IPS-NIHi7 (cell line): ENCODE results near the gene UNC80.

Experiments
- DNase-seq: peaks from one replicate; pipeline ENCODE4 v3.0.0; 2012; ENCODE audit warnings: mixed read lengths; ENCODE audit errors: extremely low spot score

Gene UNC80

DNA sequence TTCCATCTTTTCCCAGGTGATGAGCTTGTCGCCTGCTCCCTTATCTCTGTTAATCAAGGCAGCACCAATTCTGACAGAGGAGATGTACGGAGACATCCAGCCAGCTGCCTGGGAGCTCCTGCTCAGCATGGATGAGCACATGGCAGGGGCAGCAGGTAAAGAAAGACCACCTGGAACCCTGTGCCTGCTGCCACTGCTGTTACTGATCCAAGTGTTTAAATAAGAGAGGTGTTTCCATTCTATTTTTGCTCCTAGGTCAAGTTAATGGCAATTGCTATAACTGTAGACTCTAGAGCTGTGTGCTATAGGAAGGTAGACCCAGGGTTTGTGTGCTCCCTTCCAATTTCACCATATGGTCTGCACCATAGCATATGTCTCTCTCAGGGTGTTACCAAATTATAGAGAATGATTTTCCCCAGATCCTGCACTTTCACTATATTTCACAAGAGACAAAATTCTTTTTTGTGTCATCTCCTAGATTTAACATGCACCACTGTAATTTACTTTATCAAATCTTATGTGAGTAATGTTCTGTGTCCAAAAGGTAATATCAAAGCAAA lies 142.2 kb downstream of the UNC80 start:
- DNase-seq, result no peak

DNA sequence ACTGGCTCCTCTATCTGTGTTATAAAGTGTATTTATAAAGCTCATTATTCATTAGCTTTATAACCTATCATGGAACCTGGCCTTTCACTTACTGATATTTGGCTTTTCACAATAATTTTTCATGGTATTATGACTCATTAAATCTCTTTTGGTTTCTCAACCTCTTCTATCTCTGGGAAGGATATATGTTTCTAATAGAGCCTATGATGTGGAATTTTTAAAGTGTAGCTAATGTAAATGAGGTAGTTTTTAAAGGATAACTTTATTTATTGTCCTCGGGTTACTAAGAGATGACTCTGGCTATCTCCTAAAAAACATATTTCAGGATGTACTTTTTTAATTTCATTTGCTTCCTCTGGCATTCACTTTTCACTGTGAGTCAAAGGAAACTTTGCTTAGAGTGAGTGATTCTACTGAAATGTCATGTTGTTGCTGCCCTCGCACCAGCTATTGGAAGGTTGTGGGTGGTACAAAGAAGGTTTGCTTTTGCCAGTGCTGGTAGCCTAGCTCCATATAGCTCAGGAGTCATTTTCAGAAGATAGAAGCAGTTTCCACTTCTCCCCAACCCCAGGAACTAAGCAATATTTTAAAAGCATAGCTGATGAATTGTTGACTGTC lies 145.6 kb downstream of the UNC80 start:
- no peak for DNase-seq

DNA sequence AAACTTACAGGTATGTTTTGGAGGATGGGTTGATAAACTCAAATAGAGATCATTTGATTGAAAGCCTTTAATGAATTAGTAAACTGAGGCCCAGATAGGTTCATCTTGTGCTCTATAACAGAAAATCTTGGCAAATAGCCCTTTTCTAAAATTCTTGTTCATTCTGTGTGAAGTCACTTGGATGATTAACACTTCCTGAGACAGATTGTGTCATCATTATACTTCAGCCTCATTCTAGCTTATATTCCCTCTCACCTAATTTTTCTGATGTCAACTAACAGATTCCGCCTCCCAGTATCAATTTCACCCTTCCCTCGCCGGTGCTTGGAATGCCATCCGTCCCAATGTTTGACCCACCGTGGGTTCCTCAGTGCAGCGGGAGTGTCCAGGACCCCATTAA lies 146.6 kb downstream of the UNC80 start:
- no peak for DNase-seq

DNA sequence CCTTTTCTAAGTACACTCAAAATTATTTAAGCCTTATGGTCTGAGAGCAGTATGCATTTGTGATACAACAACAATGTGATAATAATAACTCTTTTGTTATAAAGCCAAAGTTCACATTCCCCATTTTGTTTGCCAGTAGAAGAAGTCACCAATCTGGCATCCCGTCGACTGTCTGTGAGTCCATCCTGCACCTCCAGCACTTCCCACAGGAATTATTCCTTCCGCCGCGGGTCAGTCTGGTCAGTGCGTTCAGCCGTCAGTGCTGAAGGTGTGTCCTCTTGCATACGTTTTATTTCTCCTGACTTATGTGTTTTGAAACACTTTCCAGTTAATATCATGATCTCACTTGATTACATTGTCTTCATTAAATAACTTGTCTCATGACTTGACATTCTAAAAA lies 150.5 kb downstream of the UNC80 start:
- no peak for DNase-seq

DNA sequence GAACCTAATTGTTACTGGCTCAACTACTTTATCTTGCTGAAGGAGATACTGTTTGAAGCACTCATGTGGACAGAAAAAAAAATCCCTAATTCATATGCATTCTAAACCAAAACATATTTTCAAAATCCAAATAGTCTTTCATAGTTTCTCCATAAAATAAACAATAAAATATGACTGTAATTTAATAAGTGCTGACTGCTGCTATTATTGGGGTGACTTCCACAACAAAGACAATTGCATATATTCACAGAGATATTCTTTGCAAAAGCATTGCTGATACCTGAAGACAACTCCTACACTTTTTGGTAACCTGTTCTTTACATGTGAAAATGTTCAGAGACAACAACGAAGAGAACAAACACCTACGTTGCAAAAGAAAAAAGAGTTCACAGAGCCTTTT lies 157.7 kb downstream of the UNC80 start:
- DNase-seq, result no peak

DNA sequence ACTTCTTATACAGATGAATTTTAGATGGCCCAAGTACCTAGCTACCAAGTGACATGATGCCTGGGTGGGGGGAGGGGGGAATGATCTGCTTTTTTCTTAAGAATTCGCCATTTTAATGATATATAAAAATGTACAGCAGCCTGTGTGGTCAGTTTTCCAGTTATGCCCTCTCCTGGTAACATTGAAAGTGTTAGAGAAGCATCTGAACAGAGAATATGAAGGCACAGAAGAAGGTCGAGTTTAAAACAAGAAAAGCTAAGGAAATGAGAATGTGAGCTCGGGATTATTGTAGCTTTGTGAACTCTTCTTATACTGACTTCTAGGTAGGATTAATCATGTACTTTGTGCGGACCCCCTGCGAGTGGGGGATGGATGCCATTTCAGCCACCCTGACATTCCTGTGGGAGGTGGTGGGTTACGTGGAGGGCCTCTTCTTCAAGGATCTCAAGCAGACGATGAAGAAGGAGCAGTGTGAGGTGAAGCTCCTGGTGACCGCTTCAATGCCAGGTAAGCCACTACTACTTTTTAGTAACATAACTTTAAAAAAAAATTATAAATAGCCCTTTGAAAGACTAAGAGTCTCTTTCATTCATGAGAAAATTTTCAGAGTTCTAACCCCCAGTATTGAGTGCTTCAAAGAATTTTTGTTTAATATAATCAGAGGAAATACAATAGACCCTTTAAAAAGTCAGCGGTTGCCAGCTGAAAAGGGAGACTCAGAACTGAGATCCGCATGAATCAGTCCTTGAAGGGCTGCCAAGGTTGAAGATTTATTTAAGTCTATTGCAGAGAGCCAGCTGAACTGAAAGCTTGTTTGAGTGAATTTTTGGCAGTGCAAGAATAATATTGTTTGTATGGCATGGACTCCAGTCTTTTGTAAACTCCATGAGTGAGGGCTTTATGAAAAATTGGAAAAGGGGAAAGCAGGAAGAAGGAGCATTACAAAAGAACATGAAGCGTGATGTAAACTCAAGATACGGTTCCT lies 162.2 kb downstream of the UNC80 start:
- DNase-seq, result no peak

DNA sequence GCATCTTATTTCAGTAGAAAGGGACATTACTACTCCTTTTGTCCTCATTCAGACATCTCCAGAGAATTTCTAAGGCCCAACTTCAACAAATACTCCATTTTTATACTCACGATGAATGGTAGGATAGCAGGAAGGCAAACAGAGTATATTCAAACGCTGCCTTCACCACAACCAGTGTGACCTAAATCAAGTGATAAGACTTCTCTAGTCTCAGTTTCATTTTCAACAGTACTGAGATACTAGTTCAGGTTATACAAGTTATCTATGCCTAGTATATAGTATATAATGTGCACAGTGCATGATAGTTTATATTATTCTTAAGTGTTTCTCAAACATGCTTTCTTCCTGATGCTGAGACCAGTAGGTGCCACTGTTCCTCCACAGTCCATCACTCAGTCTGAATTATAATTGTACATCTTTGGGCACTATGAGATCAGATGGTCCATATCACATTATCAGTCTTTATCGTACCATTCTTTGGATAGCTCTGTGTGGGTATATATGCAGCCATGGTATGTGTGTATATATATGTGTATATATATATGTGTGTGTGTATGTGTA lies 164.6 kb downstream of the UNC80 start:
- no peak for DNase-seq

DNA sequence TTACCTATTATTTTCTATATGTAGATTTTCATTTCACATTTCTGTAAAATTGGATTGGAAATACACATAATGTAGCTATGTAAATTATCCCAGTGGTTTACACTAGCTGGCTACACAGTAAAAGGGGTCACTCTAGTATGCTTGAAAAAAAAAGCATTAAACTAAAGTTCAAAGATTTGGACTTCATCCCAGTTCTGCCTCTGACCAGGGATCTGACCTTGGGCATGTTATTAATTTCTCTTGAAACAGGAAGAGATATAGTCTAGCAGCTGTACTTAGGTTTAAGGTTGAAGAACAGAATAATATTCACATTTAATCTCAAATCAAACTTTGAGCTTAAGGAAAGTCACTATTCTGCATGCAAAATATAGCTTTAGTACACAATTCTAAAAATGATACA lies 166.3 kb downstream of the UNC80 start:
- no peak for DNase-seq

DNA sequence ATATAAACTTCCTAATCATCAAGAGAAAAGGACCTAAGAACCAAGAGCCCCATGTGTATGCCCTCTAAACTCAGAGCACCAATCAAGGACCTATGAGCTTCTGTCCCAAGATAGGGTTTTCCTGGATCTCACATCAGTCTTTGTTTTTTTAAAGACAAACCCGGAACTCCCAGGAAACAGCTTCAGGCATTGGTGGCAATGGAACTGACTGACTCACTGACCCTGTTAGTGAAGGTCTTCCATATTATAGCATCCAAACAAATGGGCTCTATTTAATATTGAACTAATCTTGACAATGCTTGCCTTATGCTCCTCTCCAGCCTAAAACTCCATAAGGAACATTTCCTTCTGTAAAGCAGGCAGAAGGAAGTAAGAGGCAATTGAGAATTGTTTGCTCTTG lies 167.3 kb downstream of the UNC80 start:
- no peak for DNase-seq

DNA sequence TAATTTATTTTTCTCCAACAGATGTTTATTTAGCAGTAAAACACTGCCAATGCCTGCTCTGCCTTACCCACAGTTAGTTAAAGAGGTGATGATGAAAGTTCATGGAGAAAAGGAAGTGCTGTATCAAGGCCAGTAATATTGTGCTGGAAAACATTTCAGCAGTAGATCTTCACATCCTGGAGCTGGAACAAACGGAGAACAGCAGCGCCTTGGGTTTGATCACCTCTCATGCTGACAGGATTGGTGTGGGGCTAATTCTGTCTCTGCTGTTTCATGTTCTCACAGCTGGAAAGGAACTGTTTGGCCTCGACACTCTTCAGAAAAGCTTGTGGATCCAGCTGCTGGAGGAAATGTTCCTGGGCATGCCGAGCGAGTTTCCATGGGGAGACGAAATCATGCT lies 169.3 kb downstream of the UNC80 start:
- no peak for DNase-seq

DNA sequence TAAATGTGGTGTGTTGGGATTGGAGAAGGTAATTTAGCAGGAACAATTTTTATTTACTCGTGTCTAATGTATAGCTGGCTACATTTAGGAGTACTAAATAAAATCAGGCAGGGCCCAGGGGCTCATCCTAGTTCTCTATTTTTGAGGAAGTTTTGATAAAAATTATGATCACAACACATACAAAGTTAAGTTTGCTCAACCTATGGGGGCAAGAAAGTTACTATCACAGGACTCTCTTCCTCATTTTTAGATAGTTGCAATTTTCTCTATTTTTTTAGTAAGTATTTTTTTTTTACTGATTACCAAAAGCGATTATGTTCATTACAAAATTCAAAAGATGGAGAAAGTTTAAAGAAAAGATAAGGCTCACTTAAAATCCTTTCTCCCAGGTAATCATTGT lies 170.8 kb downstream of the UNC80 start:
- DNase-seq, result no peak

DNA sequence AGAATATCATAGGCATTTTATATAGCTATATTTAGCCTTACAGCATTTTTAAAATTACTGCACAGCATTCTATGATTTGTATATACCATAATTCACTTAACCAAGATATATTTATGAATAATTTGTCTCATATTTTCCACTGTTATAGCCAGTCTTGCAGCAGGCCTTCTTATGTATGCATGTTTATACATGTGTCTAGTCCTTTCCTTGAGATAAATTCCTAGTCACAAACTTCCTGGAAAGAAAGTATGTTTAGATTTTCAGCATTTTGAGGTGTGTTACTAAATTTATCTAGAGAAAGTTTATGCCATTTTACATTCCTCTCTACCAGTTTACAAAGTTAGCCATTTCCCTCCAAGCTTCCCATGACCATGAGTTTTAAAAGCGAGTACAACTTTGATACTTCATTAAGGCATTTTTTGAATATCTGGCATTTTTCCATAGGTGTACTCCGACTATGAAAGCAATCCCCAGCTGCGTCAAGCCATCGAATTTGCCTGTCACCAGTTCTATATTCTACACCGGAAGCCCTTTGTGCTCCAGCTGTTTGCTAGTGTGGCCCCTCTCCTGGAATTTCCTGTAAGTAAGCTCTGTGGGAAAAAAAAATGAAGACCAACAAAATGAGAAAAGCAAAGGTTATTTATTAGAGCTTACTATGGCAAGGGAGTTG lies 171.4 kb downstream of the UNC80 start:
- DNase-seq, result no peak

DNA sequence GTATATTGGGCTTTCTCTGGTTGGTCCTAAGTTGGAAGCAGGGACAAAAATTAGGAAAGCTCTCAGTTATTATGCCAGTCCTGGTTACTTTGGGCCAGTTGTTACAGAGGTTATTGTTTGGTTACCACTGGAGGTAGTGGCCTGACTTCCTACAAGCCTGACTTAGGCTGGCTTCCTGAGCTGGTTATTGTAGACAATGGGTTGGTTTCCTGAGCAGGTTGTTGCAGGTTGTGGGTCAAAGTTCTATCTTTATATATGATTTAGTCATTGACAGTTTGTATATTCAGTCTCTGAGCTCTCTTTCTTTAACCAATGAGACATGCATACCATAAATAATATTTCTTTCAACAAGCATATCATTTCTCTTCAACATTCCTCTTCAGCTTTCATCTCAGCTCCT lies 172.1 kb downstream of the UNC80 start:
- DNase-seq, result no peak

DNA sequence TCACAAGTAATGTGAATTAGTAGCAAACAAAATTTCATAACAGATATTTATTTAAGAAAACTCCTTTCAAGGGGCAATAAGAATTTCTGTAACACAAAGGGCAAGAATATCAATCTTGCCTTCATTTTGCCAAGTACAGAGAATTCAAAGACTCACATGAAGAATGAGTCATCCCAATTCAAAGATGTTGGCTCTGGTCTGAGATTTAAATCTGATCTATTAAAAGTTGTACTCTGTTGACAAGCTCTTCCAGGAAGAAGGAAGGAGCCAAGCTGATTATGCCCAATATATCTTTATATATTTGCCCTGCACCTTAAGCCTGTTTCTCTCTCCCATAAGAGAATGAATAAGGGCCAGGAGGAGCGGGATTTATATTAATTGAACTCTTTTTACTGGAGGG lies 174.9 kb downstream of the UNC80 start:
- DNase-seq, result no peak

DNA sequence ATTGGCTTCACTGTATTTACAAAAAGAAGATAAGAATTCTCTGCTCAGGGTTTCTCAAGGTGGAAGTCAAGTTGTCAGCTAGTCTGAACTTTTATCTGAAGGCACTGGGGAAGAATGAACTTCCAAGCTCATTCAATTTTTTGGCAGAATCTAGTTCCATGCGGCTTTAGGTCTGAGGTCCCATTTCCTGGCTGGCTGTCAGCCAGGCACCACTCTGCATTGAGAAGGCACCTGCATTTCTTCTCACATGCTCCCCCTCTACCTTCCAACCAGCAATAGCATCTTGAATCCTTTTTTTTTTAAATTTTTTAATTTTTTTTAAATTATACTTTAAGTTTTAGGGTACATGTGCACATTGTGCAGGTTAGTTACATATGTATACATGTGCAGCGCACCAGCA lies 184.6 kb downstream of the UNC80 start:
- no peak for DNase-seq

DNA sequence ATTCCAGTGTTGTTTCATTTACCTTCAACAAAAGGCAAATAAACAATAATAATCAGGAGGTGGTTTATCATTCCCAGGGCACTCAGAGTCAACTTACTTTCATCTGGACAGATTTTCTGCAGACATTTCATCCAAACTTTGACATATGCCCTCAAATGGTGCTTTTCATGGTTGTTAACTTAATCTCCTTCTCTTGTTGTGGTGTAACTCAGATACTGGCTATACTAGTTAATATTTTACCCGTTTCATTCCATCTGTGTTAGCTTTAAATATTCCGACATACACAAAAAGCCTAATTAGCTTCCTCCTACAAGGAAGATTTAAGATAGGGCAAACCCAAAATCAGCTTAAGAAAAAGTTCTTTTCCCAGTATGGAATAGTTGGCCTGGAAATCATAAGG lies 186.4 kb downstream of the UNC80 start:
- DNase-seq, result no peak

DNA sequence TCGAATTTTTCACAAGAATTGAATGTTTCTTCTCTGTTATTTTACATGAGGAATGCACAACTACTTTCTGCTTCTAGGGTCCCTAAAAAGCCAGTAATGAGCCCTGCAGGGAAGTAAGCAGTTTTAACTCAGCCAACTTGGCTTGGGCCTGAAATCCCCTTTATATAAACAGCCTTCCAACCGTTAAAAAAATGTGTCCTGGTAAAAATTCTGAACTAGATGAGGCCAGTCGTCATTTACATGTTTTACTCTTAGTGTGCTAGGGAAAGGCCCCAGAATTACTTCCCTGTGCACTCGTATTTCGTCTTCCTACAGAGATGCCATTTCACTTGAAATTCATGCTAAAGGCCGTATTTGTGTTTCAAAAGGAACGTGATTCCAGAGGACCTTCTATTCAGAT lies 188.4 kb downstream of the UNC80 start:
- no peak for DNase-seq

DNA sequence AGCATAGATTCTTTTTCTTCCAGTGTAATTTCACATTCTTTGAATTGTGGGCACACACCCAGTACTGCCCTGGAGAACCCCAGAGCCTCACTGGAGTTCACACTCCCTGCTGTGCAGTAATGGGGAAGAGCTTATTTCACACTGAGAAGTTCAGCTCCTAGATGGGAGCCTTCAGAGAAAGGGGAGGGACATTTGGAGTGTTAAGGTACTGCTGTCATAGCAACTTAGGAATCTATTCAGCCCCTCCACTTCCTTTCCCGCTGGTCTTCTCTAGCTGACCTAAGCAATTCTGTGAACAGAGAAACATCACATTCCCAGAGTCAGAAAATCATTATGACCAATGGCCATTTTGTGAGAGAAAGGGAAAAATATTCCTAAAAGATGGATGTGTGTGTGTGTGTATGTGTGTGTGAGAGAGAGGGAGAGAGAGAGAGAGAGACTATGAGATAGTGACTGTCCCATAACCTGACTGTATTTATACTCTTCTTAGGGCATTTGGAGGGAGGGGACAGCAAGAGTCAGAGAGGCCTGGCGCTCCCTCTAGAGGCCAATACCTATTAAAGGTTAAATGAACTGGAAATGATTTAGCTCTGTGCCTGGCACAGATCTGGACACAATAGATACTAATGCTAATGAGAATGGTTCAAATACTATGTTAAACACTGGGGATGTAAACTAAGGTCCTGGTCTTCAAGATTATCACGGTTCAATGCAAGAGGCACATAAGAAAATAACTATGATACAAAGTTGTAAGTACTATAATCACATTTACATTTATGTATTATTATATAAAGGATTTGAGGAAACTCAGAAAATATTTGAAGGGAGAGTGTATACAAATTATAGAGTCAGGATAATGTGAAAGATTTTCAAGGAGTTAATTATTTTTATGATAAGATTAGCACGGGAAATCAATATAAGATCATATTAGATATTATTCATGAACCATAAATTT lies 189.3 kb downstream of the UNC80 start:
- DNase-seq, result peak; percentile 80

DNA sequence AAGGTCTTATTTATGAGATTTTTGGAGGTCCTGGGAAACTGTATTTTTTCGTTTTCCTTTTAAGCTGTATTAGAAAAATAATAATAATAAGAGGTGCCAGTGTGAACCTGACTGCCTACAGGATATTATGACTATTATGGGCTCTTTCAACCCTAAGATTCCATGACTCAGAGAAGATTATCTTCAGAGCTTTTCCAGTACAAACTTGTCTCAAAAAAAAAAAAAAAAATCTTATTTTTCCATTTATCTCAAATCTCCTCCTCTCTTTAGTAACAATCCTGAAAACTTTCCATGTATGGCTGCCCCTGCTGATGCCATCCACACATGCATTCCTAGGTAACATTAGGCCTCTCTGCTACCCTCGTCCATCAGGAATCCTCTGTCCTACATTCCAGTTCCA lies 194.1 kb downstream of the UNC80 start:
- no peak for DNase-seq

DNA sequence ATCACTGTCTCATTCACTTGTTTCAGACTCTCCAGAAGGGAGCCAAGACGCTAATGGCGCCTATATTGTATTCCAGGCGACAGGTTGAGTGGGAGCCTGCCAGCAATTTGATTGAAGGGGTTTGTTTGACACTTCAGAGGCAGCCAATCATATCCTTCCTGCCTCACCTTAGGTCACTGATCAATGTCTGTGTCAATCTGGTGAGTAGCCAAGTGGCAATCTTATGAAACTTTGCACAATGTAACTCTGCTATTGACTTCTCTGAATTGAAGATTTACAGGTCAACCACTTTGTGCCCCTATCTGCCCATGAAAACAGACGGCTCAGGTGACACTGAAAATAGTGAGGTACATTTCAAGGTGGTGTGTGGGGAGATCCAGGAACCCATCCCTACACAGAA lies 198.1 kb downstream of the UNC80 start:
- no peak for DNase-seq

DNA sequence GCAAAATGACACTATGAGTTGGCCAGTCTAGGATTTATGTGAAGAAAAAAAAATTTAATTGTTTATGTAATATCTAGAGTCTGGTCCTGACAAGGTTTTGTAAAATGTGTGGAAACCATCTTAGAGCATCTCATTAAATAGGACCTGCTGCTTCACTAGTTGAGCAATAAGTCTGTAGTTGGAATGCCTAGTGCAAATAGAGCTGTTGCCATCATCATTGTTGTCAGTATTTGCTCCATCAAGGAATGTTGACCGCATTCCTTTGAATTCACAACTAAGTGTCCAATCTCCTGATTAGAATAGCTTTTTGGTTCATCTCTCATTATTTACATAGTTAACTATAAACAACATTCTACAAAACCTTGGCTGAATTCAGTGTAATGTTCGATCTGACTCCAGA lies 198.6 kb downstream of the UNC80 start:
- DNase-seq, result no peak
